Stomach smooth muscle (tissue), 2 donors: ENCODE data around the gene MMP3.

Experiments used
- H3K27ac ChIP-seq: one replicate; pipeline ENCODE4 v1.7.0; 2013; ENCODE audit warnings: mild to moderate bottlenecking, low read length, inconsistent platforms
- H3K27me3 ChIP-seq, 2 donors: one replicate each; pipeline ENCODE4 v1.7.0; 2013; ENCODE audit warnings: low read length in 2 of 2; ENCODE audit not compliant: insufficient read depth in 2 of 2, control insufficient read depth in 1 of 2
- H3K36me3 ChIP-seq, 2 donors: one replicate each; pipeline ENCODE4 v1.7.0; 2013; ENCODE audit warnings: low read length in 2 of 2; ENCODE audit not compliant: control insufficient read depth in 2 of 2, insufficient read depth in 2 of 2
- H3K4me1 ChIP-seq: one replicate; pipeline ENCODE4 v1.7.0; 2013; ENCODE audit warnings: low read length; ENCODE audit not compliant: control insufficient read depth, insufficient read depth
- H3K4me3 ChIP-seq, 2 donors: one replicate each; pipeline ENCODE4 v1.7.0; 2013; ENCODE audit warnings: low read length in 2 of 2
- H3K9ac ChIP-seq, 2 donors: one replicate each; pipeline ENCODE4 v1.7.0; 2013; ENCODE audit warnings: low read length in 2 of 2, mild to moderate bottlenecking in 1 of 2
- H3K9me3 ChIP-seq, 2 donors: one replicate each; pipeline ENCODE4 v1.7.0; 2013; ENCODE audit warnings: low read length in 2 of 2; ENCODE audit not compliant: control insufficient read depth in 2 of 2
- donor health status: healthy.
- donor health status: Pancreatic carcinoma.

Gene MMP3

GRCh38 chr11:102853956-102854355 lies 10.5 kb upstream of the MMP3 start:
- Histone ChIP-seq H3K4me1 (no peaks in the 10 kb centered on the region), H3K36me3 (no peaks in the 10 kb centered on the region), H3K9me3 (no peaks in the 10 kb centered on the region), H3K27ac (no peak overlapping the region), H3K4me3 (no peak overlapping the region), H3K9ac (no peak overlapping the region), H3K27me3 (no peaks in the 10 kb centered on the region)

GRCh38 chr11:102853055-102853454 lies 9.6 kb upstream of the MMP3 start:
- Histone ChIP-seq H3K36me3 (no peaks in the 10 kb centered on the region), H3K27ac (no peak overlapping the region), H3K4me1 (no peaks in the 10 kb centered on the region), H3K9me3 (no peaks in the 10 kb centered on the region), H3K4me3 (no peak overlapping the region), H3K27me3 (no peaks in the 10 kb centered on the region), H3K9ac (no peak overlapping the region)

- Histone ChIP-seq H3K27ac (no peak overlapping the region), H3K27me3 (no peaks in the 10 kb centered on the region), H3K36me3 (no peaks in the 10 kb centered on the region), H3K9me3 (no peaks in the 10 kb centered on the region), H3K9ac (no peak overlapping the region), H3K4me1 (no peaks in the 10 kb centered on the region), H3K4me3 (no peak overlapping the region)
Measured at GRCh38 chr11:102850973-102851745, 7.8 kb upstream of the MMP3 start.

GRCh38 chr11:102849311-102849710 lies 5.9 kb upstream of the MMP3 start:
- Histone ChIP-seq H3K4me1 (no peaks in the 10 kb centered on the region), H3K27me3 (no peaks in the 10 kb centered on the region), H3K9me3 (no peaks in the 10 kb centered on the region), H3K36me3 (no peaks in the 10 kb centered on the region), H3K4me3 (no peak overlapping the region), H3K9ac (no peak overlapping the region), H3K27ac (no peak overlapping the region)

GRCh38 chr11:102846292-102846691 lies 2.9 kb upstream of the MMP3 start:
- Histone ChIP-seq H3K9me3 (no peaks in the 10 kb centered on the region), H3K36me3 (no peaks in the 10 kb centered on the region), H3K4me1 (no peaks in the 10 kb centered on the region), H3K27me3 (no peaks in the 10 kb centered on the region), H3K27ac (no peak overlapping the region), H3K9ac (no peak overlapping the region), H3K4me3 (no peak overlapping the region)

- H3K4me1 ChIP-seq, result no peaks in the 10 kb centered on the region
- H3K27ac ChIP-seq, result no peak overlapping the region
Measured at GRCh38 chr11:102842930-102843329, 479 bp downstream of the MMP3 start.

GRCh38 chr11:102840018-102840417 lies 3.4 kb downstream of the MMP3 start:
- Histone ChIP-seq H3K36me3 (no peaks in the 10 kb centered on the region), H3K4me1 (peaks cover 3% of the 10 kb centered on the region), H3K27ac (no peak overlapping the region), H3K4me3 (no peak overlapping the region), H3K9ac (no peak overlapping the region), H3K9me3 (no peaks in the 10 kb centered on the region), H3K27me3 (no peaks in the 10 kb centered on the region)

More at GRCh38 chr11:102842930-102843329, 479 bp downstream of the MMP3 start:
- no peaks in the 10 kb centered on the region for H3K27me3 ChIP-seq
- no peak overlapping the region for H3K9ac ChIP-seq
- no peaks in the 10 kb centered on the region for H3K36me3 ChIP-seq
- H3K9me3 ChIP-seq, result no peaks in the 10 kb centered on the region
- no peak overlapping the region for H3K4me3 ChIP-seq

GRCh38 chr11:102837646-102838045 lies 5.8 kb downstream of the MMP3 start:
- H3K9me3 ChIP-seq, result no peaks in the 10 kb centered on the region
- peaks cover 3% of the 10 kb centered on the region for H3K4me1 ChIP-seq
- no peak overlapping the region for H3K27ac ChIP-seq
- H3K36me3 ChIP-seq, result no peaks in the 10 kb centered on the region
- no peak overlapping the region for H3K9ac ChIP-seq
- no peak overlapping the region for H3K4me3 ChIP-seq
- no peaks in the 10 kb centered on the region for H3K27me3 ChIP-seq

- Histone ChIP-seq H3K4me1 (peaks cover 3% of the 10 kb centered on the region), H3K27me3 (no peaks in the 10 kb centered on the region), H3K9me3 (no peaks in the 10 kb centered on the region), H3K27ac (no peak overlapping the region), H3K4me3 (no peak overlapping the region), H3K36me3 (no peaks in the 10 kb centered on the region), H3K9ac (no peak overlapping the region)
Measured at GRCh38 chr11:102837156-102837555, 6.3 kb downstream of the MMP3 start.

GRCh38 chr11:102836290-102836875 lies 7.0 kb downstream of the MMP3 start:
- no peaks in the 10 kb centered on the region for H3K36me3 ChIP-seq
- H3K9me3 ChIP-seq, result no peaks in the 10 kb centered on the region
- no peaks in the 10 kb centered on the region for H3K27me3 ChIP-seq
- H3K27ac ChIP-seq, result no peak overlapping the region
- no peak overlapping the region for H3K9ac ChIP-seq
- no peak overlapping the region for H3K4me3 ChIP-seq
- peaks cover 3% of the 10 kb centered on the region for H3K4me1 ChIP-seq

- no peaks in the 10 kb centered on the region for H3K36me3 ChIP-seq
- no peak overlapping the region for H3K4me3 ChIP-seq
- H3K27ac ChIP-seq, result no peak overlapping the region
- peaks cover 3% of the 10 kb centered on the region for H3K4me1 ChIP-seq
- no peaks in the 10 kb centered on the region for H3K9me3 ChIP-seq
- H3K9ac ChIP-seq, result no peak overlapping the region
- H3K27me3 ChIP-seq, result no peaks in the 10 kb centered on the region
Measured at GRCh38 chr11:102833731-102834130, 9.7 kb downstream of the MMP3 start.
